ENCODE measurements around the gene RNF130. TPM values are rescaled to one million over a fixed set of nuclear protein-coding genes. Genes with fewer than 3 reads are reported as not detected.
A peak's percentile ranks its signal among the peaks of the same experiment; 100 is the strongest.

The RNF130 gene
- total and polyA plus RNA-seq, 2 donors (not counting 1 experiment from before 2014, with no cell fraction given) = 14.7 to 32.4 TPM

GRCh38 chr5:180104168-180104530 lies 32.6 kb upstream of the RNF130 start:
- TF ChIP-seq EZH2 (IDR thresholded peaks at IDR 0.05; ENCODE audit: low read length, missing control alignments) (no peak), CTCF (conservative IDR thresholded peaks at IDR 0.05 in 1 of 2, IDR thresholded peaks at IDR 0.05 in 1 of 2; ENCODE audit: low read depth in 1 of 2, low read length in 2 of 2) (no peak)
- Histone ChIP-seq H2AFZ (ENCODE audit: low read length) (no peak overlapping the region), H3K9me3 (ENCODE audit: control insufficient read depth, insufficient read depth, low read depth, low read length) (no peaks in the 10 kb centered on the region), H3K36me3 (ENCODE audit: control insufficient read depth, insufficient read depth, low read length) (no peaks in the 10 kb centered on the region), H4K20me1 (ENCODE audit: control insufficient read depth, extremely low read depth, insufficient read depth, low read length) (no peaks in the 10 kb centered on the region), H3K79me2 (ENCODE audit: control insufficient read depth, insufficient read depth, low read length) (no peaks in the 10 kb centered on the region), H3K4me2 (ENCODE audit: extremely low read depth, insufficient read depth, low read length) (no peak overlapping the region), H3K27ac (ENCODE audit: insufficient read depth, low read length) (no peak overlapping the region), H3K27me3 (ENCODE audit: control insufficient read depth, insufficient read depth, low read length) (no peaks in the 10 kb centered on the region), H3K9ac (ENCODE audit: insufficient read depth, low read length) (no peak overlapping the region), H3K4me1 (ENCODE audit: control insufficient read depth, extremely low read depth, insufficient read depth, low read length) (no peaks in the 10 kb centered on the region), H3K4me3 (replicated peaks in 1 of 4; ENCODE audit: control extremely low read depth in 1 of 4, insufficient read depth in 1 of 4, low read depth in 3 of 4, low read length in 4 of 4) (no peak overlapping the region)
- DNase-seq (ENCODE audit: low read depth in 2 of 2) = no peak

GRCh38 chr5:180103487-180104167 lies 32.1 kb upstream of the RNF130 start:
- no peak overlapping the region for H3K27ac ChIP-seq (ENCODE audit: insufficient read depth, low read length)
- peak; percentile 3 to 26 for DNase-seq (ENCODE audit: low read depth in 2 of 2)
- H3K9me3 ChIP-seq (ENCODE audit: control insufficient read depth, insufficient read depth, low read depth, low read length) = no peaks in the 10 kb centered on the region
- H3K4me3 ChIP-seq (replicated peaks in 1 of 4; ENCODE audit: control extremely low read depth in 1 of 4, insufficient read depth in 1 of 4, low read depth in 3 of 4, low read length in 4 of 4) = no peak overlapping the region
- no peaks in the 10 kb centered on the region for H3K4me1 ChIP-seq (ENCODE audit: control insufficient read depth, extremely low read depth, insufficient read depth, low read length)
- H3K9ac ChIP-seq (ENCODE audit: insufficient read depth, low read length) = no peak overlapping the region
- H4K20me1 ChIP-seq (ENCODE audit: control insufficient read depth, extremely low read depth, insufficient read depth, low read length) = no peaks in the 10 kb centered on the region
- H3K79me2 ChIP-seq (ENCODE audit: control insufficient read depth, insufficient read depth, low read length) = no peaks in the 10 kb centered on the region
- H2AFZ ChIP-seq (ENCODE audit: low read length) = no peak overlapping the region
- no peaks in the 10 kb centered on the region for H3K36me3 ChIP-seq (ENCODE audit: control insufficient read depth, insufficient read depth, low read length)
- no peak overlapping the region for H3K4me2 ChIP-seq (ENCODE audit: extremely low read depth, insufficient read depth, low read length)
- no peaks in the 10 kb centered on the region for H3K27me3 ChIP-seq (ENCODE audit: control insufficient read depth, insufficient read depth, low read length)
- TF ChIP-seq CTCF (conservative IDR thresholded peaks at IDR 0.05 in 1 of 2, IDR thresholded peaks at IDR 0.05 in 1 of 2; ENCODE audit: low read depth in 1 of 2, low read length in 2 of 2) (no peak), EZH2 (IDR thresholded peaks at IDR 0.05; ENCODE audit: low read length, missing control alignments) (no peak)

- DNase-seq (ENCODE audit: low read depth in 2 of 2) = no peak
- no peak overlapping the region for H3K9ac ChIP-seq (ENCODE audit: insufficient read depth, low read length)
- H4K20me1 ChIP-seq (ENCODE audit: control insufficient read depth, extremely low read depth, insufficient read depth, low read length) = no peaks in the 10 kb centered on the region
- H3K4me1 ChIP-seq (ENCODE audit: control insufficient read depth, extremely low read depth, insufficient read depth, low read length) = no peaks in the 10 kb centered on the region
- no peak overlapping the region for H2AFZ ChIP-seq (ENCODE audit: low read length)
- no peak overlapping the region for H3K4me2 ChIP-seq (ENCODE audit: extremely low read depth, insufficient read depth, low read length)
- H3K4me3 ChIP-seq (replicated peaks in 1 of 4; ENCODE audit: control extremely low read depth in 1 of 4, insufficient read depth in 1 of 4, low read depth in 3 of 4, low read length in 4 of 4) = no peak overlapping the region
- no peaks in the 10 kb centered on the region for H3K79me2 ChIP-seq (ENCODE audit: control insufficient read depth, insufficient read depth, low read length)
- H3K27ac ChIP-seq (ENCODE audit: insufficient read depth, low read length) = no peak overlapping the region
- H3K27me3 ChIP-seq (ENCODE audit: control insufficient read depth, insufficient read depth, low read length) = no peaks in the 10 kb centered on the region
- H3K9me3 ChIP-seq (ENCODE audit: control insufficient read depth, insufficient read depth, low read depth, low read length) = no peaks in the 10 kb centered on the region
- H3K36me3 ChIP-seq (ENCODE audit: control insufficient read depth, insufficient read depth, low read length) = no peaks in the 10 kb centered on the region
- TF ChIP-seq CTCF (conservative IDR thresholded peaks at IDR 0.05 in 1 of 2, IDR thresholded peaks at IDR 0.05 in 1 of 2; ENCODE audit: low read depth in 1 of 2, low read length in 2 of 2) = no peak
- no peak for TF ChIP-seq EZH2 (IDR thresholded peaks at IDR 0.05; ENCODE audit: low read length, missing control alignments)
Measured at GRCh38 chr5:180102636-180103035, 31.1 kb upstream of the RNF130 start.

Measured in fibroblast of lung (primary cell).